GM12891 (cell line): ENCODE data around the gene WDR91.
A peak's percentile ranks its signal among the peaks of the same experiment; 100 is the strongest.

Experiments
- PAX5 ChIP-seq: IDR thresholded peaks from 2 replicates; pipeline ENCODE4 v1.6.1; 2011; ENCODE audit warnings: low read length, moderate library complexity, mild to moderate bottlenecking; ENCODE audit not compliant: insufficient read depth, severe bottlenecking
- POLR2A ChIP-seq: IDR thresholded peaks from 2 replicates; pipeline ENCODE4 v1.6.1; 2011; ENCODE audit warnings: low read depth, low read length, control low read depth
- POLR2AphosphoS5 ChIP-seq: IDR thresholded peaks from 2 replicates; pipeline ENCODE4 v1.6.1; 2011; ENCODE audit warnings: low read depth, low read length, control low read depth
- POU2F2 ChIP-seq: IDR thresholded peaks from 2 replicates; pipeline ENCODE4 v1.6.1; 2011; ENCODE audit warnings: low read depth, mild to moderate bottlenecking, control low read depth, low read length, moderate library complexity
- TAF1 ChIP-seq: IDR thresholded peaks from 2 replicates; pipeline ENCODE4 v1.6.1; 2011; ENCODE audit warnings: low read depth, low read length, control low read depth

- TF ChIP-seq POLR2A = no peak
- no peak for TF ChIP-seq TAF1
- TF ChIP-seq POLR2AphosphoS5 = no peak
- peak; percentile 62; the same call in 1 of the 2 replicates for TF ChIP-seq POU2F2
- TF ChIP-seq PAX5 = no peak
These were observed 40.4 kb upstream of the WDR91 start for GRCh38 chr7:135251496-135252391.
